ENCODE results near the gene GALNT9.
A peak's percentile ranks its signal among the peaks of the same experiment; 100 is the strongest.
"Not testable (repeated sequence)": the region's sequence is repeated elsewhere in the genome, so short reads cannot be mapped to it uniquely, and the experiment has no call there.

Gene GALNT9

GRCh38 chr12:132210223-132211055, 119.0 kb downstream of the GALNT9 start:
- DNase-seq: no peak

DNA sequence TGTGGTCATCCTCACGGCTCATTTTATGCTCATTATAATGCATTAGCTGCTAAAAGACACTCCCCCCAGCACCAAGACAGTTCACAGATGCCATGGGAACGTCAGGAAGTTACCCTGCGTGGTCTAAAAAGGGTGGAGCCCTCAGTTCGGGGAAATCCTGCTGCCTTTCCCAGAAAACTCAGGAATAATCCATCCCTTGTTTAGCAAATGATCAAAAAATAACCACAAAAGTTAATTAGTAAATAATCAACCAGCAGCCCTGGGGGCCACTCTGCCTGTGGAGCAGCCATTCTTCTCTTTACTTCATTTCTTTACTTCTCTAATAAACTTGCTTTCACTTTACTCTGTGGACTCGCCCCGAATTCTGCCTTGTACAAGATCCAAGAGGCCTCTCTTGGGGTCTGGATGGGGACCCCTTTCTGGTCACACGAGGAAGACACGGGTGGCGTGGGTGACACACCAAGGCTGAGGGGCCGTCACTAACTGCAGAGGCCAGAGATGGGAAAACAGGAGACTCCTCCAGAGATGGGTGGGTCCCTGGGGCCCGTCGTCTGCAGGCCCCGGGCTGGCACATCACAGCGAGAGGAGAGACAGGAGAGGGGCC, 119.7 kb downstream of the GALNT9 start:
- DNase-seq: no peak

- DNase-seq: no peak
Observed at GRCh38 chr12:132208153-132208823, 121.1 kb downstream of the GALNT9 start.

- DNase-seq: no peak
Observed at GRCh38 chr12:132207083-132207775, 122.2 kb downstream of the GALNT9 start.

- DNase-seq: no peak
Observed at GRCh38 chr12:132206046-132206434, 123.3 kb downstream of the GALNT9 start.

DNA sequence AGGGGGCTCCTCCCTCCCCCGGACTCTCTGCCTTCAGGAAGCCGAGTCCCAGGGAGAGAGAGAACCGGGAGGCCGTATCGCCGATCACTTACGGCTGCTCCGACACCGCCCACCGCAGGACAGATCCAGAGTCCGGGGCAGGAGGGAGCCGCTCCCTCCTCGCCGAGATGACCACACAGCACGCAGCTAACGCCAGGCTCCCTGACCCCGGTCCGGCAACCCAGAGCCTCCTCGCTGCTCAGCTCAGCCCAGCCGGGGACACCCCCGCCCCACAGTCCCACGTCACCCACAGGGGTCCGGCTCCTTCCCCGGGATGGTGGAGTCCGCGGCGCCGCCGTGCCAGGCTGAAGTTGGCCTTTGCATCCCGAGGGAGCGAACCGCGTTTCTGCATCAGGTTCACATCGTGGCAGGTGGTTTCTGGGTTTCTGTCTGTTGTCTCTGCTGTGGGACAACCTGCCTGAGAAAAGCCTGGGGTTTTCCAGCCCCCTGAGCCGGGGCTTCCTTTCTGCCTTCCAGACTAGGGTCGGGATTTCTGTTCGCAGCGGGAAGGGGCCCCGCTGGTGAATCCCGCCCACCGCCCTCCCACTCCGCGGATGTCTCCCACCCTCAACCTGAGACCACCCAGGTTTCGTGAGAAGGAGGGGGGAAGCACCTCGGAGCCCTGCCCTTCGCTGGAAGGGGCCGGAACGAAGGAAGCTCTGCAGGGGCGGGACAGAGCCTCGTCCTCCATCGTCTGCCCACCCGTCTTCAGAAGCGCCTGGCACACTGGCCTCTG, 123.9 kb downstream of the GALNT9 start:
- DNase-seq: no peak

- no peak for DNase-seq
Observed at GRCh38 chr12:132204793-132205270, 124.6 kb downstream of the GALNT9 start.

DNA sequence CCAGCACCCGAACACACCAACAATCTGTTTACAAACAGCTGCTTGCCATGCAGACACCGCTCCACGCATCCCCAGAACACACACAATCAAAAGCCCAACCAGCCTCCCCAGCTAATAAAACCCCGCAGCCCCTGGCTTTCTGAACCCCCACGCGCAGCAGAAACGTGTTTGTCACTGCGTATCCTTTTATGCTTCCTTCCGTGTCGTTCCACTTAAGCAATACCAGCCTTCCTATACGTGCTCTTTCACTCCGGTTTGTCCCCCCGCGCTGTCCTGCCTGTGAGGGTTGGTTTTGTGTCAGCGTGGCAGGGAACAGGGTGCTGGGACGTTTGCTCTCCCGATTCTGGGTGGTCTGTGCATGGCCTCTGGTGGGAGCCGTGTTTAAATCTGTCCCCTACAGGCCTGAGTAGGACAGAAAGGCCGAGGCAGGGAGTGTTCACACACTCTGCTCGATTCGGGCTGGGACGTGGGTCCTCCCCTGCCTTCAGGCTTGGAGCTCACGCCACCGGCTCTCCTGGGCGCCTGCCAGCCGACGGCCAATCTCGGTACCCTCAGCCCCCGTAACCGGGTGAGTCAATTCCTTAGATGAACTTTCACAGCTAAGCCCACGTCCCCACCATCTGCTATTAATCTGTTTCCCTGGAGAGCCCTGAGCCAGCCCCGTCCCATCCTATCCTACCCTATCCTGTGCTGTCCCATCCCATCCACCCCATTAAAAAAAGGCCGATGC, 125.2 kb downstream of the GALNT9 start:
- no peak for DNase-seq

DNA sequence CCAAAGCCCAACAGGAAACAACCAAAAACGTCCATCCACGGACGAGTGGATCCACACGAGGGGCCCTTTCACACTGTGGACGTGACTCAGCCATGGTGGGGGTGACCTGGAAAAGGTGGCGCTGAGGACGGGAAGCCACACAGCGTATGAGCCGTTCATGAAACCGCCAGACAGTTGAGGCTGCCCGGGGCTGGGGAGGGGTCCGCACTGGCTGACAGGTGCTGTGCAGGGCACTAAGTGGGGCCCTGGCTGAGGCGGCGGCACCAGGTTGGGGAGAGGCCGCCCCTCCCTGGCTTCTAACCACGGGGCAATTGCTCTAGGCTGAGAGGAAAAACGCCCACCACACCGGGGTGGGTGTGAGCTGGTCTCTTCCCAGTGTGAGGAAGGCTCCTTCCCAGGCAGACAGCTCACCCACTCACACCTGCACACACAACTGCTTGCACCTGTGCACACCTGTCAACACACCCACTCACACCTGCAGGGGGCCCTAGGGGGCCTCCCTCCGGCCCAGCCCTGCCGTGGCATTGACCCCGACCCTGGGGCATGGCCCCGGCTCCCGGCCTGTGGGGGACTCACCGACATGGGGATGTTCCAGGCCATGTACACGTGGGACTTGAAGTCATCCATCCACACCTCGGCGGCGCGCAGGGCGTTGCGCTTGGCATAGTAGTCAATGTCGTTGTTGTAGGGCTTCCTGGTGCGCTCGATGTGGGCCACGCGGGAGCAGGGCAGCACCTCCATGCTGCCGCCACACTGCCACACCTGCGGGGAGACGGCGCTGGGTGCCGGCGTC, 126.3 kb downstream of the GALNT9 start:
- DNase-seq: no peak

- DNase-seq: no peak
Observed at GRCh38 chr12:132201391-132202120, 127.8 kb downstream of the GALNT9 start.

DNA sequence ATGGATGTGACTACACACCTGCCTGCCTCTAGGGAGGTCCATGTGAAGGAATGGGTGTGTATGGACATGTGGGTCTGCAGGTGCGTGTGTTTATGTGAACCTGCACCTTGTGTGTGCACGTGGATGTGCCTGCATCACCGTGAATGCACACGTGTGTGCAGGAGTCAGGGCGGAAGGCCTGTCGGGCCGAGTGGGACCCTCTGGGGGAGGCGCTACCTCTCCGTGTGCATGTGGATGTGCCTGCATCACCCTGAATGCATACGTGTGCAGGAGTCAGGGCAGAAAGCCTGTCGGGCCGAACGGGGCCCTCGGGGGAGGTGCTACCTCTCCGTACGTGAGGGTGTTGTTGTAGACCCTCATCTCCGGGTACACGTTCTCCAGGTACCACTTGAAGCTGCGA, 128.6 kb downstream of the GALNT9 start:
- DNase-seq: no peak

DNA sequence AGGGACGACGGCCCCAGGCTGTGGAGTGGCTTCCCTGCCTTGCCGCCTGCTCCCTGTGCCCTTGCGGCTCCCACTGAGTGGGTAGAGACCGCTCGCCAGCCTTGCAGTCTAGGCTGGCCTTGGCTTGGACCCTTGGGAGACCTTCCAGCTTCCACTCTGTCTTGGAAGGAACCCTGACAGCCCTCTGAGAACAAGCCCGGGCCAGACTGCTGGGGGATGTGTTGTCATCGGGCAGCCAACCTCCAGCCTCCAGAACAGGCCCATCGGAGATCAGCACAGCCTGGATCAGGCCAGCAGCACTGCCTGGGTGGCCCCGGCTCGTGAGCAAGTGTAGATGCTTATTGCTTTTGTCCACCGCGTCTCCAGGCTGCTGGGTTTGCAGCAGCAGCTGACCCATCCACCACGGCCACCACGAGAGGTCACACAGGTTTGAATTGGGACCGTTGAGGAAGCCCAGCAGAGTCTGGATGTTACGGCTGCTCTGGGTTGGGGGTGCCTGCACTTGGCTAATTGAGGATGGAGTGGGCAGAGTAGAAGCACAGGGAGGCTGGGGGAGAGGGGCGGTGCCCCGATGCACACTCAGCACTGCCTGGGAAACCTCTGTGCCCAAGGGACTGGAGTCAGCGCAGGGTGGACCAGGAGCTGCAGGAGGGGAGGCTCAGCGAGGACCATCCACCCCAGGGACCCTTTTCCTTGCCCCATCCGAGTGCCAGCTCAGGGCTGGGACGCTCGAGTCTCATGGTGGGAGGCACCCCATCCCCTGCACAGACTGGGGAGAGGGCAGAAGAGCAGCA, 129.7 kb downstream of the GALNT9 start:
- no peak for DNase-seq

DNA sequence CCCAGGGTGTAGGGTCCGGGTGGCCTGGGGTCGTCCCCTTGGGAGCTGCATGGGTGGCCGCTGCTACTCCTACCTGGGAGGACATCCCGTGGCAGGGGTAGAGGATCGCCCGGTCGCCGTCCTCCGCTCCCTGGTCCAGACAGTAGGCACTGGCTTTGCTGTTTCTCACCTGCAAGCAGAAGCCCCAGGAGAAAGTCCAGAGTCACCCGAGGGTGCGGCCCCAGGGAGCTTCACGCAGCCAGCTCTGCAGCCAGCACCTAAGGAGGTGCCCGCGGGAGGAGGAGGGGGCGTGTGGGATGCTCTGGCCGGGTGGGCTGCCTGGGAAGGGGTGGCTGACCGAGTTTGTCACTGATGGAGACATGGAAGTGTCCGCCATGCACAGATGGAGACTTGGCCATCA, 130.3 kb downstream of the GALNT9 start:
- DNase-seq: no peak

GRCh38 chr12:132197581-132198354, 131.6 kb downstream of the GALNT9 start:
- DNase-seq: no peak

DNA sequence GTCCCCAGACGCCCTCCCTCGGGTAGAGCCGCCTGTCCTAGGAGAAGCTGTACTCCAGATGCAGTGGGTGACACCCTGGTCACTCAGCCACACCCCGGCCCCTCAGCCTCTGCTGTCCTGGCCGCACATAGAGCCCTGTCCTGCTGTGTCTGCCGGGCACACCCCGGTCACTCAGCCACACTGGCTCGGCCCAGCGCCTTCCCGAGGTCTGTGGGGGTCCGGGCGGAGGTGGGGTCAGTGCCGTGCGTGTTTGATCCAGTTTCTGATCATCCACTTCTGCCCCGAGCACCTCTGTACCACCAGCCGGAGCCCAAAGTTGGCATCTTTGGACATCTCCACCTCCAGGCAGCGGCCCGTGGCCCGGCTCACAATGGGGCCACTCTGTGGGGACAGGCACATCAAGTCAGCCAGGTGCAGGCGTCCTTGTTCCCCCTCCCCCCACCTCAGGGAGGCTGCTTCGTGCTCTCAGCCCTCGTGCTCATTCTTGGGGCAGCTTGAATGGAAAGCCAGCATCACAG, 132.5 kb downstream of the GALNT9 start:
- no peak for DNase-seq

DNA sequence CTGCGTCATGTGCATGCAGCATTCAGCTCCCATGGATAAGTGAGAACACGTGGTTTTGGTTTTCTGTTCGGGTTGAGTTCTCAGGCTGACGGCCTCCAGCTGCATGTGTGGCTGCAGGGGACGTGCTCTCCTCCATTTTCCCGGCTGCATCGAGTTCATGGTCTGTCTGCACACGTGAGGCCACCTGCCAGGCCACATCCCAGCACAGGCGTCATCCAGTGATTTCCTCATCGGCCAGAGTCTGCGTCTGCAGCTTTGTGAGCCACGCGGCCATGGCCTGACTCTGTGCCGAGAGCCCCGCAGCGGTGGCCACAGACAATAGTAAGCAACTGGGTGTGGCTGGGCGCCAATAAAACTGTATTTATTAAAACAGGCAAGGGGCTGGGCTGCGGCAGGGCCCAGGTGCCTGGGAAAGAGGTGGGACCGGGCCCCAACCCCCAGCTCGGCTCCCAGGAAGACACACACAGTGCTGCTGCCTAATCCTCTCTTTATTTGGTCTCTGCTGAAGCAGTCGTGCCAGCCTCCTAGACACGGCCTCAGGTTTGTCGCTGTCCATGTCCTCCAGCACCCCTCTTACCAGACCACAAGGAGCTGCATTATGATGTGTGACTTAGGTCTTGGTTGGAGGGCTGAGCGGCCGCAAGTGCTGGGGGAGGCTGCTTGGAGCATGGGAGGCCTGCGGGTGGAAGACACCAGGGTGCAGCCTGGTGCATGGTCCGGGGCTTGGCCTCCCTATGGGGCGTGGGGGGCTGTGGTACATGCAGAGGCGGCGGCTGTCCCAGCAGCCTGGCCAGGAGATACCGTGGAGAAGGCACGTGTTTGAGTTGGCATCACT, 133.1 kb downstream of the GALNT9 start:
- peak; percentile 21 to 25 for DNase-seq

DNA sequence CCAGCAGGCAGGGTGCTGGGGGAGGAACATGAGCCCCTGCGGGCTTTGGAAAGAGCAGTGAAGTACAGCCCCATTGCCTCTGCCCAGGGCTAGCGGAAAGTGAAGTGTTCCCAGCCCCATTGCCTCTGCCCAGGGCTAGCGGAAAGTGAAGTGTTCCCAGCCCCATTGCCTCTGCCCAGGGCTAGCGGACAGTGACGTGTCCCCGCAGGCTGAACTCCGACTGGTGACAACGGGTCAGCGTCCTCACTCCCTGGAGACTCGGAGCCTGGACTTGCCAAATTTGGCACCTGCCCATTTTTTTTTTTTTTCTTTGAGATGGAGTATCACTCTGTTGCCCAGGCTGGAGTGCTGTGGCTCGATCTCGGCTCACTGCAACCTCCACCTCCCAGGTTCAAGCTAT, 134.1 kb downstream of the GALNT9 start:
- not testable (repeated sequence) for DNase-seq

Data from NCI-H187 (cell line).